RWPE2 (cell line): ENCODE measurements around the gene SCFD1.
A peak's percentile ranks its signal among the peaks of the same experiment; 100 is the strongest.
"Not testable (repeated sequence)": the region's sequence is repeated elsewhere in the genome, so short reads cannot be mapped to it uniquely, and the experiment has no call there.

Experiments
- ATAC-seq: fragments of 200-7000 bp; cut with Tn5 transposase; 3 replicates; pipeline ENCODE4 v1.9.1; 2021; ENCODE audit warnings: low read depth
- DNase-seq: peaks from one replicate; pipeline ENCODE4 v3.0.0-alpha.2; 2020; ENCODE audit warnings: low spot score
- H3K27ac ChIP-seq: fragments of 450-650 bp; 2 replicates; pipeline ENCODE4 v1.5.1; 2017; ENCODE audit warnings: mild to moderate bottlenecking; ENCODE audit not compliant: poor library complexity, severe bottlenecking
- H3K27me3 ChIP-seq: fragments of 250-450 bp; sonication (Bioruptor Pico); 2 replicates; pipeline ENCODE4 v1.5.1; 2021; ENCODE audit warnings: mild to moderate bottlenecking, moderate library complexity; ENCODE audit not compliant: insufficient read depth, poor library complexity, severe bottlenecking
- H3K36me3 ChIP-seq: fragments of 250-450 bp; sonication (Bioruptor Pico); 2 replicates; pipeline ENCODE4 v1.5.1; 2020; ENCODE audit warnings: low read depth, mild to moderate bottlenecking, moderate library complexity
- H3K4me1 ChIP-seq: fragments of 250-450 bp; sonication (Bioruptor Pico); 2 replicates; pipeline ENCODE4 v1.5.1; 2021; ENCODE audit warnings: mild to moderate bottlenecking, moderate library complexity; ENCODE audit not compliant: insufficient read depth, poor library complexity, severe bottlenecking
- H3K4me3 ChIP-seq: fragments of 250-450 bp; sonication (Bioruptor Pico); 2 replicates; pipeline ENCODE4 v1.5.1; 2021; ENCODE audit warnings: mild to moderate bottlenecking, moderate library complexity; ENCODE audit not compliant: severe bottlenecking
- H3K9me3 ChIP-seq: fragments of 250-450 bp; sonication (Bioruptor Pico); 2 replicates; pipeline ENCODE4 v1.5.1; 2021; ENCODE audit warnings: mild to moderate bottlenecking, moderate library complexity; ENCODE audit not compliant: severe bottlenecking
- TF ChIP-seq, protein P1 (sequence below): fragments of 450-650 bp; IDR thresholded peaks from one replicate; pipeline ENCODE4 v1.5.1; 2017; ENCODE audit warnings: mild to moderate bottlenecking, moderate library complexity; ENCODE audit not compliant: poor library complexity, severe bottlenecking

The SCFD1 gene

DNA sequence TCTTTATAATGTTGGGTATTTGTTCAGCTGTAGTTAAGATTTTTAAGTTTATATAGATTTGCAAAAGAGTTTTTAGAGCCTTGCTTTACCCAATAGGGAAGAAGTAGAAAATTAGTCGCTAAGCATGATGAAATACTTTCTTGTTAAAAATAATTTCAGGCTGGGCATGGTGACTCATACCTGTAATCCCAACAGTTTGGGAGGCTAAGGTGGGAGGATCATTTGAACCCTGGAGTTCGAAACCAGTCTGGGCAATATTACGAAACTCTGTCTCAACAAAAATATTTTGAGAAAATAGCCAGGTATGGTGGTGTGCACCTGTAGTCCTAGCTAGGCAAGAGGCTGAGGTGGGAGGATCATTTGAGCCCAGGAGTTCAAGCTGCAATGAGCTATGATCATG, 18.7 kb upstream of the SCFD1 start:
- no peak for DNase-seq
- ATAC-seq = no peak
- TF ChIP-seq, protein P1, sequence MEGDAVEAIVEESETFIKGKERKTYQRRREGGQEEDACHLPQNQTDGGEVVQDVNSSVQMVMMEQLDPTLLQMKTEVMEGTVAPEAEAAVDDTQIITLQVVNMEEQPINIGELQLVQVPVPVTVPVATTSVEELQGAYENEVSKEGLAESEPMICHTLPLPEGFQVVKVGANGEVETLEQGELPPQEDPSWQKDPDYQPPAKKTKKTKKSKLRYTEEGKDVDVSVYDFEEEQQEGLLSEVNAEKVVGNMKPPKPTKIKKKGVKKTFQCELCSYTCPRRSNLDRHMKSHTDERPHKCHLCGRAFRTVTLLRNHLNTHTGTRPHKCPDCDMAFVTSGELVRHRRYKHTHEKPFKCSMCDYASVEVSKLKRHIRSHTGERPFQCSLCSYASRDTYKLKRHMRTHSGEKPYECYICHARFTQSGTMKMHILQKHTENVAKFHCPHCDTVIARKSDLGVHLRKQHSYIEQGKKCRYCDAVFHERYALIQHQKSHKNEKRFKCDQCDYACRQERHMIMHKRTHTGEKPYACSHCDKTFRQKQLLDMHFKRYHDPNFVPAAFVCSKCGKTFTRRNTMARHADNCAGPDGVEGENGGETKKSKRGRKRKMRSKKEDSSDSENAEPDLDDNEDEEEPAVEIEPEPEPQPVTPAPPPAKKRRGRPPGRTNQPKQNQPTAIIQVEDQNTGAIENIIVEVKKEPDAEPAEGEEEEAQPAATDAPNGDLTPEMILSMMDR = no peak
- no peak overlapping the region for H3K27ac ChIP-seq
- no peaks in the 10 kb centered on the region for H3K4me1 ChIP-seq
- H3K9me3 ChIP-seq = no peaks in the 10 kb centered on the region
- no peak overlapping the region for H3K4me3 ChIP-seq
- H3K27me3 ChIP-seq = no peaks in the 10 kb centered on the region
- peaks cover 99% of the 10 kb centered on the region for H3K36me3 ChIP-seq

DNA sequence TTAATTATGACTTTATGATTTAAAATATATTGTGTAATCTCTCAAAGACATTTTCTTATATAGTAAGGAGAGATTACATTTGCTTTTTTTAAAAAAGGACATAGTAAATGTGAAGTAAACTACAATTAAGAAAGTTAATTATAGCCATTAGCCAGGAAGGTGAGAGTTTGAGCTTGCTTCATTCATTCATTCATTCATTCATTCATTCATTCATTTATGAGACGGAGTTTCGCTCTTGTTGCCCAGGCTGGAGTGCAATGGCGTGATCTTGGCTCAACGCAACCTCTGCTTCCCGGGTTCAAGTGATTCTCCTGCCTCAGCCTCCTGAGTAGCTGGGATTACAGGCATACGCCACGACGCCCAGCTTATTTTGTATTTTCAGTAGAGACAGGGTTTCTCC, 17.4 kb upstream of the SCFD1 start:
- H3K4me1 ChIP-seq, DNase-seq, ATAC-seq, H3K4me3 ChIP-seq, H3K27me3 ChIP-seq, H3K27ac ChIP-seq, H3K9me3 ChIP-seq: not testable (repeated sequence)
- H3K36me3 ChIP-seq = peaks cover 99% of the 10 kb centered on the region

DNA sequence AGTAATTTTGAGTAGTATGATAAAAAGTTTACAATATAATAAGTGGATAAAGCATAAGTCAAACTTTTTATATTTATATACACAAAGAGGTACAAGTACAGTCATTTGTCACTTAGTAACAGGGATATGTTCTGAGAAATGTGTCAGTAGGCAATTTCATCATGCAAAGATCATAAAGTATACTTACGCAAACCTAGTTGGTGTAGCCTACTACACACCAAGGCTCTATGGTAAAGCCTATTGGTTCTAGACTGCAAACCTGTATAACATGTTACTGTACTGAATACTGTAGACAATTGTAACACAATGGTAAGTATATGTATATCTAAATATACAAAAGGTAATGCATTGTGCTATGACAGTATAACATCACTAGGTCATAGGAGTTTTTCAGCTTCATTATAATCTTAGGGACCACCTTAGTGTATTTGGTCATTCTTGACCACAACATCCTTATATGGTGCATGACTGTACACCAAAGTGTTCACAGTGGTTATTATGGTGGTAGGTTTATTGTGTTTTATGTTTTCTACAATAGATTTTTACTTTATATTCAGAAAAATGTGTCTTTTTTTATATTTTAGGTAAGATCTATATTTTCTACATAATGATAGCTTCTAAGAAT, 14.9 kb upstream of the SCFD1 start:
- ATAC-seq = no peak
- peaks cover 95% of the 10 kb centered on the region for H3K36me3 ChIP-seq

DNA sequence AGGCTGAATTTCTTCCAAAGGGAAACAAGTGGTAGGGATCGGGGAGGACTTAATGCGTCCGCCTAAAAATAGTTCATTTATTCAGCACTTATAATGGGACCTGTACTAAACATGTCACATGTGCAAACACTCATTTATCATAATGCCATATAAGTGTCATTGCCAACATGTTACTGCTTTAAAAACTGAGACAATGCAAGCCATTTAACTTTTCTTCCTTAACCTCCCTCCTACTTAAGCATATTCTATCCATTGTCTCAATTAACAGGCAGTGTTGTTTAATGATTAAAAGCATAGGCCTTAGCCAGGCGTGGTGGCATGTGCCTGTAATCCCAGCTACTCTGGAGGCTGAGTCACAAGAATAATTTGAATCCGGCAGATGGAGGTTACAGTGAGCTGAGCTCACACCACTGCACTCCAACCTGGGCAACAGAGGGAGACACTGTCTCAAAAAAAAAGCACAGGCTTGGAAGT, 13.5 kb upstream of the SCFD1 start:
- DNase-seq = no peak
- H3K4me1 ChIP-seq = peaks cover 19% of the 10 kb centered on the region
- TF ChIP-seq, protein P1 = peak; percentile 24
- no peak overlapping the region for H3K4me3 ChIP-seq
- peak; percentile 71 for ATAC-seq
- no peaks in the 10 kb centered on the region for H3K9me3 ChIP-seq
- no peak overlapping the region for H3K27ac ChIP-seq
- H3K36me3 ChIP-seq = peaks cover 95% of the 10 kb centered on the region
- no peaks in the 10 kb centered on the region for H3K27me3 ChIP-seq

More for the DNA sequence above, 14.9 kb upstream of the SCFD1 start:
- no peaks in the 10 kb centered on the region for H3K9me3 ChIP-seq
- H3K4me3 ChIP-seq = no peak overlapping the region
- peaks cover 19% of the 10 kb centered on the region for H3K4me1 ChIP-seq
- H3K27me3 ChIP-seq = no peaks in the 10 kb centered on the region
- no peak overlapping the region for H3K27ac ChIP-seq
- TF ChIP-seq, protein P1 = no peak
- DNase-seq = no peak

DNA sequence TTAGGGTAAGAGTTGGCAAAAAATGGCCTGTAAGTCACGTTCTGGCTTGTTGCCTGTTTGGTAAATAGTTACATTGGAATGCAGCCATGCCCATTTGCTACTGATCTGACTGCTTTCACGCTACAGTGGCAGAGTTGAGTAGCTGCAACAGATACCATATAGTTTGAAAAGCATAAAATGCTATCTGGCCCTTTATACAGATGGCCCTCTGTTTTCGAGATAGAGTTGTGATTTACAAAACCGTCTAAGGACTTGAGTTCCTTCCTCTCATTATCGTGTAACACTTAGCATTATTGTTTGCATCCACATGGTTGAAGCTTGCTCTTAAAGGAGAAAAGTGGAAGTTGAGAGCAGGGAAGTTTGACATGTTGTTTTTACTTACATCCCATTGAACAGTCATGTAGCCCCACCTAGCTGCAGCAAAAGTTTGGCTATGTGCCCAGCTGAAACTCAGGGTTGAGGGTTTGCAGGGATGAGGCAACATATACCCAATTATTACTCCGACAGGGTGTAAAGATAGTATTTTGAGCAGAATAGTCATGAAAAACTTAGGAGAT, 11.3 kb upstream of the SCFD1 start:
- TF ChIP-seq, protein P1 = peak; percentile 50
- peaks cover 96% of the 10 kb centered on the region for H3K36me3 ChIP-seq
- H3K9me3 ChIP-seq = no peaks in the 10 kb centered on the region
- DNase-seq (no peak), ATAC-seq (peak; percentile 85)
- H3K4me1 ChIP-seq = peaks cover 19% of the 10 kb centered on the region
- no peak overlapping the region for H3K4me3 ChIP-seq
- H3K27ac ChIP-seq = peak overlapping the region; percentile 27
- H3K27me3 ChIP-seq = no peaks in the 10 kb centered on the region
